Activated naive CD4-positive, alpha-beta T cell treated with anti-CD3 and anti-CD28 coated beads, Interleukin-2, amount 10 ng/mL, durations not matched to agents 7 days and 5 days (primary cell): ENCODE data around the gene SYTL4.

ENCODE experiments used
- CTCF ChIA-PET: fragments of 350-600 bp; sonication (Branson Sonifier 250); formaldehyde crosslinking; loops from one replicate; lab custom pipeline; 2021; ENCODE audit warnings: antibody characterized with exemption; lab: Charles Lee
- DNase-seq: peaks from one replicate; pipeline ENCODE4 v3.0.0-alpha.2; 2020
- H3K27ac Mint-ChIP-seq: one replicate; pipeline ENCODE4 v1.8.0; 2021; ENCODE audit warnings: mild to moderate bottlenecking, moderate library complexity, mixed read lengths
- H3K27me3 Mint-ChIP-seq: one replicate; pipeline ENCODE4 v1.8.0; 2021; ENCODE audit warnings: mild to moderate bottlenecking, mixed read lengths
- H3K36me3 Mint-ChIP-seq: one replicate; pipeline ENCODE4 v1.8.0; 2021; ENCODE audit warnings: mixed read lengths
- H3K4me1 Mint-ChIP-seq: one replicate; pipeline ENCODE4 v1.8.0; 2021; ENCODE audit warnings: mixed read lengths
- H3K4me3 Mint-ChIP-seq: one replicate; pipeline ENCODE4 v1.8.0; 2021; ENCODE audit warnings: mild to moderate bottlenecking, moderate library complexity, mixed read lengths
- H3K9me3 Mint-ChIP-seq: one replicate; pipeline ENCODE4 v1.8.0; 2021; ENCODE audit warnings: mixed read lengths

Gene SYTL4

DNA sequence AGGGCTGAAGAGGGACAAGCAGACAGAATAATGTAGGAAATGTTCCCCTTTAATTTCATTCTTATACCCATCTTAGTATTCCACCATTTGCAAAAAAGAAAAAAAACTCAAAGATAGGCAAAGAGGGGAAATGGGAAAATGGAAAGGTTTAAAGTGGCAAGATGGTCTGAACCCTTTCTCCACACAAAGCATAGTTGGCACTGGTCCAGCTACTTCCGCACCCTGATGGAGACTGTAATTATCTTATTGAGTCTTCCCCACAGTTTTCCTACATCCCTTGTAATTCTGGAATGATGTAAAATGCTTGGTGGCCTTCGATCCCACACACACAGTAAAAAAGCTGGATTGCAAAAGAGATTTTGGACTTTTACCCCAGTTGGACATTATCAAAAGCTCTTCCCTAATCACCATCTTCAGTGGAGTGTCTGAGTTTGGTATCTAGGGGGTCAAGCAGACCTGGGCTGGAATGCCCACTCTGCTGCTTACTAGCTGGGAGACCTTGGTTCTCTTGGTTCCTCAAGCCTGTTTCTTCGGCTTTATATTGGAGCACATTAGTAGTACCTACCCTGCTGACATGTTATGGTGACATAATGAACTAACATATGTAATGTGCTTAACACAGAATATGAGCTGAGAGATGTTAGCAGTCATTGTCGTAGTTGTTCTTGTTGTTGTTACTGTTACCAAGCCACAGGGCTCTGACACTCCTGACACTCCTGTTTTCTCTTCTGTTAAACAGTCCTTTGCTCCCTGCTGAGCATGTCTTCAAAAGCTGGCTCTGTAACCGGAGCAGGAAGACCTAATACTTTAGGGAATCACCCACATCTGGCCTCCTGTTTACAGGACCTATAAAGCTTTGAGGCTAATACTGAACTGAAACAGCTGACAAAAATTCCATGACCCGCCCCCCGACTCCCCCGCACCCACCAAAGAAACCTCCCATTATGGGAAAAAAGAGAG is 83.2 kb downstream of the SYTL4 start:
- no peak overlapping the region for H3K4me3 Mint-ChIP-seq
- CTCF ChIA-PET, result no interaction called here

DNA sequence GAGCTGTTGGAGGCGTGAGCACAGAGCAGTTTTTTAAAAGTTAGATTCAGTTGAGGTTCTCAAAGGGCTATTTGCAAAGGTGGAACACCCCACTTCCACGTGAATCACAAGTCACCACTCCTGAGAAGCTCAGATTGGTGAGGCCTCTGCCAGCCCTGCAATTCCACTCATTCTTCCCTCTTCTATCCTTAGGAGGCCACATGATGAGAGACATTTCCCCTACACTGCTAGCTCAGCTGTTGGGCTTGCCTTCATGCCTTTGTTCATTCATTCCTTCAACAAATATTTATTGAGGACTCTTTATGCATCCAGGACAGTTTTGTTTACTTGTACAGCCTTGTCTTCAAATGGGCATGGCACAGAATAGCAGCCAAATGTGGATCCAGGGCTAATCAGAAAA is 84.2 kb downstream of the SYTL4 start:
- Mint-ChIP-seq H3K4me3 (no peak overlapping the region), H3K36me3 (no peaks in the 10 kb centered on the region), H3K9me3 (no peaks in the 10 kb centered on the region), H3K4me1 (no peaks in the 10 kb centered on the region), H3K27ac (no peak overlapping the region), H3K27me3 (peaks cover 2% of the 10 kb centered on the region)
- no peak for DNase-seq
- CTCF ChIA-PET, result no interaction called here

More for the DNA sequence above, 83.2 kb downstream of the SYTL4 start:
- Mint-ChIP-seq H3K36me3 (no peaks in the 10 kb centered on the region), H3K9me3 (no peaks in the 10 kb centered on the region), H3K27ac (no peak overlapping the region), H3K27me3 (peaks cover 6% of the 10 kb centered on the region), H3K4me1 (no peaks in the 10 kb centered on the region)
- DNase-seq, result no peak

DNA sequence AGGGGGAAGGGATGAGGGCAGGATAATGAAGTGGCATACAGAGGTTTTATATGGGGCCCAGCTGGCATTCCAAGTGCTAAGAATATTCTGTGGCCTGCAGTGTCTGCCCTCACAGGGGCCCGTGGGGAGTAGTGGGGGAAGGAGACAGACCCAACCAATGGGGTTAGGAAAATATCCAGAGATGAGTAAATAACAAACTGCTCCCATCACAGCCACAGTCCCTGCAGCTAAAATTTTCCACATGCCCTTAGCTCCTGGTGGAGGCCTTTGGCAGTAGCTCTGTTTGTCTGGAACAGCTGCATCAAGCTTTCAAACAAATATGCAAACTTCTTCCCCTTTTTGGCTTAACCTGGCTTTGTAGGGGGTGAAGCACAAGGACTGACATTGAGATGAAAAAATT is 84.8 kb downstream of the SYTL4 start:
- no peak overlapping the region for H3K27ac Mint-ChIP-seq
- DNase-seq, result no peak
- no peaks in the 10 kb centered on the region for H3K36me3 Mint-ChIP-seq
- H3K4me3 Mint-ChIP-seq, result no peak overlapping the region
- CTCF ChIA-PET, result no interaction called here
- H3K4me1 Mint-ChIP-seq, result no peaks in the 10 kb centered on the region
- no peaks in the 10 kb centered on the region for H3K9me3 Mint-ChIP-seq
- H3K27me3 Mint-ChIP-seq, result no peaks in the 10 kb centered on the region

DNA sequence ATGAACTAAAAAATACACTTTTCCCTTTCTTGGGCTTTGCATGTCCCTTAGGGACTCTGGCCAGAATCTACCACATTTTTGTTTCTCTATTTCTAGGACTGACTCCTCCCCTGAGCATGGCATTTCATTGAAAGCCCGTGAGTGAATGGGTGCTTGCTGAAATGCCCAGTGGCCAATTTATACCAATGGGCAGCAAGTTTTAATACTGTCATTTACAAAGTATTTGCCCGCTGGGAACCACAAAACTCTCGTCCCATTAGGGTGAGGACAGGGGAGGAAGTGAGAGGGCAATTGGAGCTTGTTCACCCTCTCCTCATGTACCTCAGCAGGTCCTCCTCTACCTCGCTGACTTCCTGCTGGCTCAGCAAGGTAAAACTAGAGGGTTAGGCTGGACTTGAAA is 86.8 kb downstream of the SYTL4 start:
- DNase-seq, result no peak
- Mint-ChIP-seq H3K4me1 (no peaks in the 10 kb centered on the region), H3K36me3 (no peaks in the 10 kb centered on the region), H3K27me3 (no peaks in the 10 kb centered on the region), H3K9me3 (no peaks in the 10 kb centered on the region), H3K4me3 (no peak overlapping the region), H3K27ac (no peak overlapping the region)
- CTCF ChIA-PET, result no interaction called here

DNA sequence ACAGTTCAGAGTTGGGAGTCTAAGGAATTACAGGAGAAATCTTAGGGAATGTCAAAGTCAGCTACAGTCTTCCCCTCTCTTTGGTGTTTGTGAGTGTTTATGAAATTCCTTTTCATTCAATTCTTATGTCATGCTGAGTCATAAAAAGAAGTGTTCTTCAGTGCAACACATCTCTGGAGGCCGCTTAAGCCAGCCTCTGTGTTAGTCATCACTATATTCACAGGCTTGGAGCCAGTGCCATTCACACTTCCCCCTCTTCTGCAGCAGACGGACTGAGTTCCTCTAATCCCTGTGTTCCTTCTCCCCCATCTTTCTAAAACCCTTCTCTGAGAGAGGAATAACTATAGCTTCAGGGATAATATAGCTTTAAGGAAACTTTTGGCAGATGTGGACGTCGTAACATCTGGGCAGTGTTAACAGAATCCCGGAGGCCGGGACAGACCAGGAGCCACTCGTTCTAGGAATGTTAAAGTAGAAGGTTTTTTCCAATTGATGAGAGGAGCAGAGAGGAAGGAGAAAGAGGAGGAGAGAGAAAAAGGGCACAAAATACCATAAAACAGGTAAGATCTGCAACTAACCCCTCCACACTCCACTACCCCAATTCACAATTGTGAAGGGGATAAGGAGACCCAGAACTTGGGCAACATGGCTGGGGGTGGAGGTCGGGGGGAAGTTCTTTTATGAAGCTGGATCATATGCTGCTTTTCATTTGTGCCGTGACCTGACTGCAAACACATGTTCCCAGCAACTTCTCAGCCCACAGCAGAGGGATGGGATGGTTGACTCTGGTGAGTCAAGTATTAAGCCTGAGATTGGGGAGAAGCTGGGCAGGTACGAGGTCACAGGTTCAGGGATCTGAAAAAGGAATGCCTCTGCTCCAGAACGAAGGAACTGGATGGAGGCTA is 87.7 kb downstream of the SYTL4 start, which contains the start of gene SRPX2:
TSS of gene SRPX2 (plus strand) at position 244 of the 905 bp plus-strand sequence. CDS start 2,124 bp downstream, outside the sequence.
- DNase-seq, result no peak
- Mint-ChIP-seq H3K27me3 (no peaks in the 10 kb centered on the region), H3K36me3 (no peaks in the 10 kb centered on the region), H3K9me3 (no peaks in the 10 kb centered on the region), H3K4me1 (no peaks in the 10 kb centered on the region), H3K4me3 (no peak within 1 kb of the TSS), H3K27ac (peak within 1 kb of the TSS; percentile 58)
- CTCF ChIA-PET, result no interaction called here

DNA sequence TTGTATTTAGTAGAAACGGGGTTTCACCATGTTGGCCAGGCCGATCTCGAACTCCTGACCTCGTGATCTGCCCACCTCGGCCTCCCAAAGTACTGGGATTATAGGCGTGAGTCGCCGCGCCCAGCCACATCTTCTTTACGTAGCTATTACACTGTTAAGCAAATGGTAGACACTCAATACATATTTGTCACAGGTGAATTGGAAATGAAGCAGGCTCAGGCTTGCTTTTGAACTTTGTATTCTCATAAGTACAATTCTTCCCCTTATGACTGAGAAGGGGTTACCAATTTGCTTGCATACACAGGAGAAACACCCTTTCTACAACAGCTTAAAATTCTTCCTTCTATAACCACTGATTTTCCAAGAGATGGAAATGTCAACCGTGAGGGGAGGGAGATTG is 88.7 kb downstream of the SYTL4 start:
- H3K9me3 Mint-ChIP-seq, result no peaks in the 10 kb centered on the region
- H3K4me3 Mint-ChIP-seq, result no peak overlapping the region
- no peak for DNase-seq
- no peak overlapping the region for H3K27ac Mint-ChIP-seq
- no peaks in the 10 kb centered on the region for H3K4me1 Mint-ChIP-seq
- H3K27me3 Mint-ChIP-seq, result no peaks in the 10 kb centered on the region
- no peaks in the 10 kb centered on the region for H3K36me3 Mint-ChIP-seq
- CTCF ChIA-PET, result interaction anchor here (1.4 kb wide), 1 partner anchor 28 kb away, joined by 3 read pairs; no protein-coding TSS in a partner anchor

DNA sequence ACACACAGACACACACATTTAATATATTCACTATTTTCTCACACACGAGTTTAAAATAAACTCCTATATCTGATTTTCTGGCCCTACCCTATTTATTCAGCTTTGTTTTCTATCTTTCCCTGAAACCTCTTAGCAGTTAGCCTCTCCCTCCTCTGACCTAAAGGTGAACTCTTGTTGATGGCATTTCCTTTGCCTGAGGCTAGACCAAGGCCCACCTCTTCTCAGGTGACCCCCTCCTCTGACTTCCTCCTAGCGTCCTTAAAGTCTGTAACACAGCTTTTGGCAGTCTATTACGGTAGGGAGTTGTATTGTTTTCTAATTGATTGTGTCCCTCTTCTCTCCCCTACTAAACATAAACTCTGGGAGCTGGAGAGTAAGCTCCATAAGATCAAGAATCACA is 89.6 kb downstream of the SYTL4 start:
- Mint-ChIP-seq H3K36me3 (no peaks in the 10 kb centered on the region), H3K4me3 (no peak overlapping the region), H3K27ac (no peak overlapping the region), H3K4me1 (no peaks in the 10 kb centered on the region), H3K9me3 (no peaks in the 10 kb centered on the region), H3K27me3 (no peaks in the 10 kb centered on the region)
- DNase-seq, result no peak
- CTCF ChIA-PET, result interaction anchor here (1.4 kb wide), 1 partner anchor 28 kb away, joined by 3 read pairs; no protein-coding TSS in a partner anchor

DNA sequence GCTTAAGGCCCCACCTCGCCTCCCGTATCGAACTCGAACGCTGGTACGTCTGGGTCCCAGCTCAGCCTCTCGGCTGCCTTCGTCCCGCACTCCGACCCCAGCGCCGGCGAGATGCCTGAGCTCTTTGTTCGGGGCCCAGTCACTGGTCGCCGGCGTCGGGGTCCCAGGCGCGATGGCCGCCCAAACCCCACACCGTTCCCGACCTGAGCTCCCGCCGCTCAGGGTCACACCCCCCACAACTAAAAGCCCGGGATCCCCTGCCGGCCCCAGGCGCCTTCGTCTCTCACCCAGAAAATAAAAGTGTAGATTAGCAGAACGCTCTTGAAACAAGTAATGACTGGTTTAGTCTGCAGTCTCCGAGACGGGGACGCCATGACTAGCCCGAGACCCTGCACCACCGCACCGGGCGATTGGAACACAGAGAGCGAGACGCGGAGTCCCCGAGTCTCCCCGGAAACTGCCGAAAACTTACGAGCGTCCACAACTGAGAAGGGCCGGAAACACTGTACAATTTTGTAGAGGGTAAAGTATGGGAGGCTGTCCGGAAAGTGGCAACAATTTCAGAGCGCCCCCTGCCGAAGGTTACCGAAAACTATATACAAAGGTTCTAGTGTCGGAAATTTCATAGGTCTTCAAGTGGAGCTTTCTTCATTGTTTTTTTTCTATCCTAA is 95.5 kb downstream of the SYTL4 start, which contains the start of gene TSPAN6:
TSS of gene TSPAN6 (minus strand) at position 486 of the 671 bp plus-strand sequence. CDS start at position 374, 112 bp downstream.
- peaks cover 11% of the 10 kb centered on the region for H3K27me3 Mint-ChIP-seq
- H3K36me3 Mint-ChIP-seq, result no peaks in the 10 kb centered on the region
- H3K27ac Mint-ChIP-seq, result no peak within 1 kb of the TSS
- H3K4me3 Mint-ChIP-seq, result peak within 1 kb of the TSS; percentile 75
- CTCF ChIA-PET, result interaction anchor here (1.0 to 2.0 kb wide), 5 partner anchors 9 to 125 kb away, joined by 4 to 5 read pairs (median 4); no protein-coding TSS in a partner anchor
- H3K9me3 Mint-ChIP-seq, result no peaks in the 10 kb centered on the region
- peaks cover 5% of the 10 kb centered on the region for H3K4me1 Mint-ChIP-seq
- DNase-seq, result peak; percentile 73

DNA sequence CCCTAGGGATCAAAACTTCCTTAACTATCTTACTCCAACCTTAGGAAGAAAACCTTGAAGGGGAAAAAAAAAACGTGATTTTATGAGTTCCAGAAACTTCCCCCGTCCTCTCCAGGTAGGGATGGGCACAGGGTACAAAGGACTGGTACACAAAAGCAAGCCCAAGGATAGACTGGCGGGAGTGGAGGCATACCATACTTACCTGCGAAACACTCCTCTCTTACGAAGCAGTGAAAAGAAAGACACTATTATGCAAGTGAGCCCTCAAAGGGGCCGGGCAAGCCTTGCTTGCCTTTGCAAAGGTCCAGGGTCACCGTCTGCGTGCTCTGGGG is 96.0 kb downstream of the SYTL4 start:
- Mint-ChIP-seq H3K4me3 (no peak overlapping the region), H3K36me3 (no peaks in the 10 kb centered on the region), H3K27me3 (peaks cover 11% of the 10 kb centered on the region), H3K27ac (no peak overlapping the region), H3K4me1 (peaks cover 5% of the 10 kb centered on the region), H3K9me3 (no peaks in the 10 kb centered on the region)
- CTCF ChIA-PET, result interaction anchor here (1.4 to 1.7 kb wide), 2 partner anchors 11 to 29 kb away, joined by 4 read pairs; no protein-coding TSS in a partner anchor
- no peak for DNase-seq

DNA sequence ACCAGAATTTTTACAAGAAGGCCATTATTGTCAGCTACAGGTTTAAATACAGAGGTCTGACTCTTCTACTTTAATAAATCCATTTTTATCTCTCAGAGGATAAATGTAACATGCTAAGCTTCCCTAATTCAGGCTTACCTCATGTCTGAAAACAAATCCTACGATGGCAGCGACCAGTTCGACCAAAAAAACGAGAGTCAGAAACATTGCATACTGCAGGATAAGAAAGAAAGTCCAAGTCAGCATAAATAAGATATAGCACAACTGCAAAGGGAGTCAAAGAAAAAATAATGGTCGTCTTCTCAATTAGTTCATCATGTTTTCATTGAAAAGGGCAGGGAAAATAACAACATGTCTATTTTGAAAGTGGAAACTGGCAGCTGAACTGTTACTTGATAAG is 96.9 kb downstream of the SYTL4 start:
- DNase-seq, result no peak
- Mint-ChIP-seq H3K36me3 (no peaks in the 10 kb centered on the region), H3K27ac (no peak overlapping the region), H3K4me1 (peaks cover 5% of the 10 kb centered on the region), H3K27me3 (peaks cover 11% of the 10 kb centered on the region), H3K9me3 (no peaks in the 10 kb centered on the region), H3K4me3 (no peak overlapping the region)
- CTCF ChIA-PET, result interaction anchor here (0.8 kb wide), 1 partner anchor 51 kb away, joined by 3 read pairs; no protein-coding TSS in a partner anchor

DNA sequence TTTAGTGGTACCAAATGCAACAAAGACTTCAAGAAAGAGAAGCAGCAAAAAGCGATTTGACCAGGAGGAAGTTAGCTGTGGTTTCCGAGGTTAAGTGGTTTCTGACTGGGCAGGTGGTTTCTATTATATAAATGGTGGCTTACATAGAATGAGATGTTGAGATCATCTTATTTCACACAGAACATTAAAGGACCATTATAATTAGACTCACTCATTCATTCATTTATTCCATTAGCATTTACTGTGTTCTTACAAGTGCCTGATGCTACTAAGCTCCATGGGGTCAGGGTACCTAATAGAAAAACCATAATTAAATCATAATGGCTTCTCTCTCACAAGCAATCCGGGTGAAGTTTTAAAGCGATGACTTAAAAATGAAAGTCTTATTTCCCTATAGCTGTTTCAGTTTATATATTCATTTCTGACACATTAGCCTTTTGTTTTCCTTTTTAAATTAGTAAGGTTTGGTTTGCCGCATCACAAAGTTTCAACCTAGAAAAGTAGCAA is 105.9 kb downstream of the SYTL4 start:
- no peak for DNase-seq
- H3K9me3 Mint-ChIP-seq, result no peaks in the 10 kb centered on the region
- no peaks in the 10 kb centered on the region for H3K36me3 Mint-ChIP-seq
- no peak overlapping the region for H3K27ac Mint-ChIP-seq
- H3K27me3 Mint-ChIP-seq, result no peaks in the 10 kb centered on the region
- CTCF ChIA-PET, result interaction anchor here (1.5 kb wide), 1 partner anchor 11 kb away, joined by 4 read pairs; the partner anchor contains the start of gene TSPAN6
- H3K4me1 Mint-ChIP-seq, result peaks cover 9% of the 10 kb centered on the region
- H3K4me3 Mint-ChIP-seq, result no peak overlapping the region
